HG03064 (cell line): ENCODE results near the gene SNX30.
A peak's percentile ranks its signal among the peaks of the same experiment; 100 is the strongest.

Experiments
- ATAC-seq: cut with Tn5 transposase; IDR thresholded peaks from one replicate; pipeline ENCODE4 v1.9.1; 2021; ENCODE audit warnings: low read depth; ENCODE audit not compliant: unreplicated experiment

The SNX30 gene

DNA sequence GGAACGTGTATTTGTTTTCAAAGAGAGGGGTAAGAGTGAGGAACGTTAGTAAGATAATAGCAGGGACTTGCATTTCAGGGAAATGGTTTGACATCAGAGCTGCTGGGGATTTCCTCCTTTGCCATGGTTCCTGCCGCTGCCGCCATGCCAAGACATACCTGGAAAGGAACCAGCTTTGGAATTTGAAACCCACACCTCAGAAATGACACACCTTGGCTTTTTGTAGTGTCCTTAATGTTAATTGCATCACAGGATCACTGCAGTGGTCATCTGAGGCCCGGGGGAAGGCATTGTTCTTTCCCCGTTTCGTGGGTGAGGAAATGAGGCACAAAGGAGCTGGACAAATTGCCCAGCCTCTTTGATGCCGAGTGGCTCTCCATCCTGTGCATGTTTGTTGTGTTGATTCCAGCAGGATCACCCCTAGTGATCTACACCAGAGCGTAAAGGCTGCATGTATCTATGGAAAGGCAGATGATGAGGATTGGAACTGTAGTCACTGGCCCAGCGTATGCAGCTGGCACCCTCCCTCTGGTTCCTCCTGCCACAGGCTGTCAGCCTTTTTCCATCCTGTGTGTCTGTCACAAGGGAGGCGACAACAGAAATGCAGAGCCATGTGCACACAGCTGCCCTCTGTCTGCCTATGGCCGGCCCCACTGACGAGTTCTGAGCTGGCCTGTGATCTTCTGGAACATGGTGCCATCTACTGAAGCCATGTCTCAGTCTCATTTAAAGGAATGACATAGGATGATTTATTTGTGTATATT is 102.4 kb downstream of the SNX30 start:
- no peak for ATAC-seq

DNA sequence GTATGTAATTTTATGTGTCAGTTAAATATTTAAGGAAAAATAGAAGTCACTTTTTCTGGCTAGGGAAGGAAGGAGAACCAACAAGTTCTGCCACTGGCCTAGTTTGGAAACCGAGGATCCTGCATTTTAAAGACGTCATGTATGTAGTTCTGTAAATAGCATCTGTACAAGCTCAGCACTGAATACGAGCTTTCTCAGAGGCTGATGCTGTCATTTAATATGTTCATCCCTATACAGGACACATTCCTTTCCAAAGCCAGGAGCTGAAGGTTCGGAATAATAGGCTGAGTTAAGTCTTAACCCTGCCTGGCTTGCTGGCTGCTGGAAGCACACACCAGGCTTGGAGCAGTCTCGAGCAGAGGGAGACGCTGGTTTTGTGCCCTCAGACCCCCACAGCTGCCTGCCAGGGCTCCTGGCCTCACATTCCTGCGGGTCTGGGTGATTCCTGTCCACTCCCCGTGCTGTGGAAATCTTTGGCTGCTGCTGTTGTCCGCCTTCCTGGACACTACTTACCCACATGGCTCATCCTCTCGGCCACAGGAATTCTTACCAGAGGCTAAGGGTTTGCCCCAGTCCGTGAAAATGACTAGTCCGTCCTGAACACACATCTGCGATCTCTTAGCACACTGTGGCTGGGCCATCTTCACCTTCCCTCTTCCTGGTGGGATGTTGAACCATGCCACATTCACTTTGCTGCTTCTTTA is 103.5 kb downstream of the SNX30 start:
- no peak for ATAC-seq

DNA sequence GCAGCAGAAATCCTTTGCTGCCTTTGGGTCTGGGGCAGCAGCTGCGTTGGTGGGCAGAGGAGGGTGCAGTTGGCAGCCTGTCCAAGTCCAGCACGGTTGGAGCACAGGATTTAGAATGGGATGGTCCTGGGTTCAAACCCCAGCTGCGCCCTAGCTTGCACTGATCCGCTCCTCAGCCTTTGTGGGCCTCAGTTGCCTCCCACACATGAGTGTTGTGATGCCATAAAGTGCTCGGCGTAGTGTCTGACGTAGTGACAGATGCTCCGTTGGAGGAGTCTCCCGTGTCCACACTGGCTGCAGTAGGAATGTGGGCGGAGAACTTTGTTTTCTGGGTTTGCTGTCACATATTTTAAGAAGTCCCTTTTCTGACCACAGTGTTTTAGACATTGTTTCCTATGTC is 104.1 kb downstream of the SNX30 start:
- no peak for ATAC-seq

DNA sequence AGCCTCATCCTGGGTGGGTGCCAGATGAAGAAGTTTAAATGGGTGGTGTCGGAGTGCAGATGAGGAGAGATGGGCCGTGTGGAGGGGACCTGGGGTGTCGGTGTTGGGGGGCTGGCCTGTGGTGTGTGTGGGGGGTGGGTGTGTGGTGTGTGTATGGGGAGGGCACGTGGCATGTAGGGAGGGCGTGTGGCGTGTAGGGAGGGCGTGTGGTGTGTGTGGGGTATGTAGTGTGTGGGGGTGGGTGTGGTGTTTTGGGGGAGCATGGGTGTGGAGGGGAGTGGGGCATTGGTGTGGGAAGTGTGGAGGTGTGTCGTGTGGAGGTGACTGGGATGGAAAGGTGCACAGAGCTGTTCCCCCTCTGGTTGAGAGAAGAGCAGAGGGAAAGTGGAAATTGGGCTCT is 105.6 kb downstream of the SNX30 start:
- no peak for ATAC-seq

DNA sequence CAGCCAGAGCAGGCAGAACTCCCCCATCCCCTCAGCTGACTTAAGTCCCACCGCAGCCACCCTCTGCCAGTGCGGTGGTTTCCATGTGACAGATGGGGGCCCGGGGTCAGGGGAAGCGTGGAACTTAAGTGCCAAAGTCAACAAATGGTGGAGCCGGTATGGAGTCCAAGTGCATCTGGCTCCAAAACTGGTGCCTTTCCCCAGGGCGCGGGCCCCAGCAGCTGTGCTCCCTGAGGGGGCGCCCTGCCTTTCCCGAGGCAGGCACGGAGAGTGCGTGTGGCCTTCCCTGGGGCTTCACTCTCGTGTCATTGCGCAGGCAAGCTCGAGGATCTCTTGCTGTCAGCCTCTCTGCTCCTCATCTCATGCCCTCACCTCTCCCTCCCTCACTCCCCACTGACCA is 106.3 kb downstream of the SNX30 start:
- no peak for ATAC-seq

DNA sequence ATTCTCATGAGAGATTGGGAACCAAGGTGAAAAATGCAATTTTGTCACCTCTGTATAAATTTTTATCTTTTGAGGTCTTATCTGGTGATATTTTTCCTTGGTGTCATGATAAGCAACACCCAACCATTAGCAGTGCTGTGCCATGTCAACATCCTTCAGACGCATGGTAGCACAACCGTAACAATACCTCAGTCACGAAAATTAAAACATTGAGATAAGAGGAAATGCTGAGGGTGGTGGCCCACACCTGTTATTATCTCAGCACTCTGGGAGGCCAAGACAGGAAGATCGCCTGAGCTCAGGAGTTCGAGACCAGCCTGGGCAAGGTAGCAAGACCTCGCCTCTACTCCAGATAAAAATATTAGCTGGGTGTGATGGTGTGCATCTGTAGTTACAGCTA is 107.4 kb downstream of the SNX30 start:
- ATAC-seq: no peak

DNA sequence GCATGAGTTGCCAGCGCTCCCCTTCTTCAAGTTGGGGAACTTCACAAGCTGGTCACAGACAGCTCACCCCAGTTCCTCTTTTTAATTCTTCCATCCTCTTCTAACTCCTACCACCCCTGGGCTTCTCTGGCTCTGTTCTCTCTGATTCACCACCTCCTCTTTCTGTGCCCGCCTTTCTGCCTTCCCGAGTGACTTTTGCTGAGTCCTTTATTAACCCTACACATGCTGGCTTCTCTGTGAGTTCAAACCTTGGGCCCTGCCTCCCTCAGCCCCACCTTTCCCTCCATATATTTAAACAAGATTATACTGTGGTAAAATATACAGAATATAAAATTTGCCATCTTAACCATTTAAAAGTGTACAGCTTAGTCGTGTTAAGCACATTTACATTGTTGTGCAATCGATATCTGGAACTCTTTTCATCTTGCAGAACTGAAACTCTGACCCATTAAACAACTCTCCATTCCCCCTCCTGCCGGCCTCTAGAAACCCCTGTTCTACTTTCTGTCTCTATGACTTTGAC is 108.1 kb downstream of the SNX30 start:
- peak; percentile 68 for ATAC-seq

DNA sequence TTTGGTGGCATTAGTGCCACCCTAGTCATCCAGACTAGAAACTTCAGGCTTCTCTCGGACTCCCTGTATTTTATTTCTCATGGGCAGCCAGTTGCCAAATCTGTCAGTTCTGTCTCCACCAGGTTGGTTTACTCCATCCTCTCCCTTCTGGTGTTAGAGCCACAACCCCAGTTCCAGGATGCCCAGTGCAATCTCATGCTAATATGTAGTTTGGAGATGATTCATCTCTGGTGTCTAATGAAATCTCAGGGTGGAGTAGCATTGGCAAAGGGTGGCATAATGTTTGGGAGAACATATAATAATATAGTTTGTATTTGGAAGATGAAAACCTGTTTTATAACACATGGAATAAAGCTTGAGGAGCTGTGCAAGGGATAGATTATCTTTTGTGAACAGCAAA is 109.9 kb downstream of the SNX30 start:
- ATAC-seq: no peak

DNA sequence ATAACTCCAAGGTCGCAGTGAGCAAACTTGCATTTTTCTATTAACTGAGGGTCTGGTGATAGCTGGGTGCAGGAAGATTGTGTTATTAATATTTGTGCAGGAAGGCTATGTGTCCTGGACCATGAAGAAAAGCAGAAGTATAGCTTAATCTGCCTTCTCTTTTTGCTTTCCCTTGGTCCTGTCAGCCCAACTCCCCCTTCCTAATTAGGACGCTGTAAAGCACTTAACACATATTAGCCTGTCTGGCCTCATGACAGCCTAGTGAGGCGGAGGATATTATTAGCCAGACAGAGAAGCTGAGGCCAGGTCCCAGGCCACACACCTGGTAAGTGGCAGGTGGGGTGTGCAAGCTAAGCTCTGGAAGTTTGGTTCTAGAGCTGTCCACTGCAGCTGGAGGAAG is 110.6 kb downstream of the SNX30 start:
- no peak for ATAC-seq

DNA sequence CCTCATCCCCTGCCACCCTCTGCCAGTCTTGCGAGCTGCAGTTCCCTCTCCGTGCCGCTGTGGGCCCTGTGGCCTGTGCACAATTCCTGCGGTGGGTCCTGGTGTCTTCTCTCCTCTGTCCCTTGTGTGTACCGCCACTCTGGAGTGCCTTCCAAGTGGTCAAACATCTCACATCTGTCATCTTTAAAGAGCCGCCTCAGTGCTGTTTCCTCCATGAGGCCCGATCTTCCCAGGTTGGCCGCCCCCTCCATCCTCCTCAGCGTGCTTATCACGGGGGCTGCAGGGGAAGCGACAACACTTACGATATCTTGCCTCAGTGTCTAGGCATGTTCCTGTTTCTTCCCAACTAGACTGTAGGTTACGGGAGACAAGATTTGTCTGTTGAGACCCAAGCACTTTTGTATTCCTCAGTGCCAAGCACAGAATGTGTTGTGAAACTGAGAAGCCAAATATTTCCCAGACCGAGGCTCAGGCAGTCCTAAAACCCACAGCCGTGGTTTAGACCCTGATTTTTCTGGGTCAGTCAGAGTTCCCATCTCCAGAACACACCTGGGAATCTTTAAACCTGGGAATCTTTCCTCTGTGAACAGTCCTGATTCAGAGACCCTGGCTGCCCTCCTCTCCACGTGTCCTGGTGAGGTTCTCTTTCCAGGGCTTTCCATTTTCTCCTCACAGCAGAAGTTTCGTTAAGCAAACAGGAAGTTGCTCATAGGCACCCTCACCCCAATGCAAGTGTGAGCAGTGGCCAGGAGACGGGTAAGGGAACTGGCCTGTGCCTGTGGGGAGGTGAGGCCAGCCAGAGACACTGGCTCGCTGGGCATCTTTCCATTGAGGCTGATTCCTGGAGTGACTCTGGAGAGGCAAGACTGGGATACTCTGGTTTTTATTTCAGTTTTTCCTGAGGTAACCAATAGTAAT is 111.3 kb downstream of the SNX30 start:
- ATAC-seq: no peak

DNA sequence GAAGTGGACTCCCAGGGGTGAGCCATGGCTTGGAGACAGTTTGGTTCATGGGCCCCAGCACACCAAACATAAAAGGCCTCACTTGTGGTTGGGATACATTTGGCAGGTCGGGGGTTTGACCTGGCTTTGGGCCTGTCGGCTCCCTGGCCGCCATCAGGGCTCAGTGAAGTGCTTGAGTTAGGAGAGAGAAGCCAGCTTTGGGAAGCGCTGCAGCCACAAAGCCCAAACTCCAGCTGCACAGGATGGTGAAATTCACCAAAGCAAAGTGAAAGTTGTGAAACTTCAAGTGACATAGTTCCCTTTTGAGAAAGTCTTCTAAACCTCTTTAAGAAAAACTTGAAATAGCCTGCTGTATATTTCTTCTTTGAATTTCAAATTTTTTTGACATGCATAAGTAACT is 112.7 kb downstream of the SNX30 start:
- ATAC-seq: no peak

DNA sequence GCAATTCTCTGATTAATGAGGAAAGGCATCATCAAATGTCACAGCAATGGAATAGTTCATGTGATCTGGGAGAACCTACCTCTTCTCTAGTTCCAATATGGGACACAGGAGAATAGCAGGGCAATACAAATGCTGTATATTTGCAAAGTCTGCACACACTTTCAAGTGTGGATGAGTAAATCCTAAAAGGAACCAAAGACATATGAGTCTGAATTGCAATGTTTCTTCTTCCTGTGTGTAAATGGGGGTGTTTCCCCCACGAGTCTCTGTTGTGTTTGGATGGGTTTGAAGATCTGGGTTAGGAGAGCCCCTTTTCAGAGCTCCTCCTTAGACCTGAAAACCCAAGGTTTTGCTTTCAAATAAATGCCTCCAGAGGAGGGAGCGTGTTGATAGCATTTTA is 113.2 kb downstream of the SNX30 start:
- ATAC-seq: no peak

DNA sequence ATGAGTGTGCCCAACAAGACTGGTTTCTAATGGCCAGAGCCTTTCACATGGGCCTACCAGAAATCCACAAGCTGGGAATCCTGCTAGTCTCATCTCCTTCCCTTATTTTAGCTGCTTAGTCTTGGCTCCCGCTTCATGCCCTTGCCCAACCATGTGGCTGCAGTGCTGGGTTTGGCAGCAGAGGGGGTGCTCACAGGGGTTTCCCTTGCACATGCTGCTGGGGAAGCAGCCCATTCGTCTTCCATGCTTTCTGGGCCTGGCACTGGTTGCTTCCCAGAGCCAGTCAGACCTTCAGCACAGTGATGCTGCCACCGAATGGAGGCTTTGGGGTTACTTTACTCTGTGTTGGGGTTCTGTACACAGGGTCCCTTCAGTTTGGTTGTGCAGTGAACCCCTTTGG is 113.8 kb downstream of the SNX30 start:
- no peak for ATAC-seq

DNA sequence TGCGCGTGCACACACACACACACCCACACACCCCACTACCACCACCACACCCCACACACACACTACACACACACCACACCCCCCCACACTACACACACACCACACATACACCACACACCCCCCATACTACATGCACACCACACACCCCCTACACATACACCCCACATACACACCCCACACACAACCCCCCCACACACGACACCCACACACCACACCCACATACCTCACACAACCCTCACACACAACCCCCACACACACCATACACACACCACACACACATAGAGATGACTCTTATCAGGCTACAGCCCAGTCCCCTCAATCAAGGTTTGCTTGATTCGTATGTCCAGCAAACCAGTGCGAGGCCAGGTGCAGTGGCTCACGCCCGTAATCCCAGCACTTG is 114.4 kb downstream of the SNX30 start:
- no peak for ATAC-seq

DNA sequence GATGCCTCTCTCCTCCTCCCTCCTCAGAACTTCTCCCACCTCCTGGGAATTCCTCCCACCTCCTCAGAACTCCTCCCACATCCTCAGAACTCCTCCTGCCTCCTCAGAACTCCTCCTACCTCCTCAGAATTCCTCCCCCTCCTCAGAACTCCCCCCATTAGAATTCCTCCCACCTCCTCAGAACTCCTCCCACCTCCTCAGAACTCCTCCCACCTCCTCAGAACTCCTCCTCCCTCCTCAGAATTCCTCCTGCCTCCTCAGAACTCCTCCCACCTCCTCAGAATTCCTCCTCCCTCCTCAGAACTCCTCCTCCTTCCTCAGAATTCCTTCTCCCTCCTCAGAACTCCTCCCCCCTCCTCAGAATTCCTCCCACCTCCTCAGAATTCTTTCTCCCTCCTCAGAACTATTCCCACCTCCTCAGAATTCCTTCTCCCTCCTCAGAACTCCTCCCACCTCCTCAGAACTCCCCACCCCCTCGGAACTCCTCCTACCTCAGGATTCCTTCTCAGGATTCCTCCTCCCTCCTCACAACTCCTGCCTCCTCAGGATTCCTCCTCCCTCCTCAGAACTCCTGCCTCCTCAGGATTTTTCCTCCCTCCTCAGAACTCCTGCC is 116.2 kb downstream of the SNX30 start:
- ATAC-seq: no peak

DNA sequence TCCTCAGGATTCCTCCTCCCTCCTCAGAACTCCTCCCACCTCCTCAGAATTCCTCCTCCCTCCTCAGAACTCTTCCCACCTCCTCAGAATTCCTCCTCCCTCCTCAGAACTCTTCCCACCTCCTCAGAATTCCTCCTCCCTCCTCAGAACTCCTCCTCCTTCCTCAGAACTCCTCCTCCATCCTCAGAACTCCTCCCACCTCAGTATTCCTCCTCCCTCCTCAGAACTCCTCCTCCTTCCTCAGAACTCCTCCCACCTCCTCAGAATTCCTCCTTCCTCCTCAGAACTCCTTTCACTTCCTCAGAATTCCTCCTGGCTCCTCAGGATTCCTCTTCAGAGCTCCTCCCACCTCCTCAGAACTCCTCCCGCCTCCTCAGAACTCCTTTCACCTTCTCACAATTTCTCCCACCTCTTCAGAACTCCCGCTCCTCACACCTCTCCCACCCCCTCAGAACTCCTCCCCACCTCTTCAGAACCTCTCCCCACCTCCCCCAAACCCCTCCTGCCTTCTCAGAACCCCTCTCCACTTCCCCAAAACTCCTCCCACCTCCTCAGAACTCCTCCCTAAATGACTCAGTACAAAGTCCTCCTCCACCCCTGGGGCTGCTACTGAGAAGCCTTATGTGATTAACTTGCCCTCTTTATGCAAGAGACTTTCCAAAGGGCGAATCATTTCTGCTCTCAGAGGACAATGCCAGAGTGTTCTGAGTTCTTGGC is 116.9 kb downstream of the SNX30 start:
- ATAC-seq: no peak

DNA sequence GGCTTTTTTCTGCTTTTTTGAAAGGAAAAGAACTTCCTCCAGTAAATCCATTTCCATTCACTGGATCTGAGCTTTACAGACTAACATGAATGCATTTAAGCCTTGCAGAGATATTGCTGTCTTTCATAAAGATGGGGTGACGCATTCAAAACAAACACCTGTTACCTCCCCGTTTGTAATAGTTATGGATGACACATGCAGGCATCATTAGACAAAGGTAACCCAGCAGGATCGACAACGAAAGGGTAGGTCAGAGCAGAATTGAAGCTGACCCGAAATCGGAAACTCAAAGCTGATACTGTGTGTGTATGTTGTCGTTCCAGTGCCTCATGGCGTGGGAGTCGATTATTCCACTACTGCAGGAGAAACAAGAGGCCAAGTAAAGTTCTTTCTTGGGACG is 117.9 kb downstream of the SNX30 start:
- no peak for ATAC-seq

DNA sequence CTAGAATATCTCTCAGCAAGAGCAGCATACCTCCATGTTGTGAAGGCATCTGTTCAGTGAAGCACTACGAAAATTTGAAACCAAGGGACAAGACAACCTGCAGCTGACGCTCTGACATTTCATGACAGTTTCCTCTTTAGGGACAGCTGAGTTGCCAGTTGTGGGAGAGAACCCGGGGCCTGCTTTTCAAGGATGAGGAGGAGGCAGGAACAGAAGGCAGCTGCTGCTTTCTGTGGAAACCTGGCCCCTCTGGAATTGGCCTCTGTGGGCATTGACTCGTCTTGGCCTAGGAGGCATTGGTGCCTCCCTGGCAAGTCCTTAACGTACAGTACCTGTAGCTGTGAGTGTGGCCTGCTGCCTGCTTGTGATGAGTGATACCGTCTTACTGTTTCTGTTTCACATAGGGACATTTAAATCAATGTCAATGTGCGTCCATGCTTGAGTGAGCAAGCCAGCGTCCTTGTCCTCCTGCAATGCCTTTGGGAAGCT is 118.5 kb downstream of the SNX30 start:
- ATAC-seq: no peak

DNA sequence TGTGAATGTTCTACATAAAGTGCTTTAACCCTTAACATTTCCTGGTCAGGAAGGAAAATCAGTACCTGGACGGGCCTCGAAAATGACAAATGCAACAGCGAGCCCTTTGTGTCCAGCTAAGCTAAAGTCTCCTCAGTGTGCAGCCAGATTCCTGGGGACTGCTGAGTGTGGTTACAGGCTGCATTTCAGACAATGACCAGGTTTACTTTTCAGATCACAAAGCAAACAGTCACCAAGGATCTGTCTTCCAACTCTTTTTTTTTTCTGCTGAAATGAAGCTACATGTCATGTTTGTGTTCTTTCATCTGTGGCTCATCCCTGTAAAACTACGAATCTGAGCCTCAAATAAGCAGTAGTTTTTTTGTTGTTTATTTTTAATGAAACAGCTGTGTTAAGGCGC is 119.4 kb downstream of the SNX30 start:
- ATAC-seq: no peak

DNA sequence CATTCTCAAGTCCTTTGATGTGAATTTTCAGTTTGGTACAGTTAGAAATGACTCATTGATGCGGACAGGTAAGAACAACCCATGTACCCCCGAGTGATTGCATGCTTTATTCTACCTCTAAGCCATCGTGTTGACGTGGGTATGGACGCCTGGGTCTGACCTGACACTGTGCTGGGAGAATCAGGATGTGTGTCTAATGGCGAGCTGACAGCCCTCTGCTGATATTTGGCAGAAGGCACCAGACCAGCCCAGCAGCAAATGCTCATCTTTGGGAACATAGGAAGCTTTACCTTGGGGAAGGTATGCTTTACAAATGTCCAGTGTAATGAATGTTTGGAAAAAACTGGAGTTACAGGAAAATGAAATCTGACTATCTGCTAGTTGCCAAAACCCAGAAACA is 120.0 kb downstream of the SNX30 start:
- ATAC-seq: no peak
